Measurements from ENCODE around the gene SV2A. TPM values are rescaled to one million over a fixed set of nuclear protein-coding genes. Genes with fewer than 3 reads are reported as not detected.

SV2A gene
- total and polyA plus RNA-seq, 3 donors from 2014 or later = 1.4 to 2.3 (median 1.7) TPM

DNA sequence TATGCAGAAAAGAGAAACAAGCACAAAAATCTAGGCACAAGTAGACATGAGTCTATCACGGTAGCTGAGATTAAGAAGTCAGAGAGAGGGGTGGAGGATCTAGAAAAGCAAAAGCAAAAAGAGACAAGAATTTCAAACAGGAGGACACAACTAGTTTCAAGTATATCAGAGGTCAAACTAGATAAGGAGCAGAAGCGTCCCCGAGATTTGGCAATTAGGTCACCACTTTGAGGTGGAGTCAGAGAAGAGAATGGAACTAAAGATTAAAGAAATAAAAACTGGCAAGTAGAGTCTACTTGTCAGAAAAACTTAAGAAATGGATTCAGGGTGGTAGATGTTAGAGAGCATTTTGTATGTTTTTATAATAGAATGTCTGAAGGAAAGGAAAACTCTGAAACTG is 7.7 kb upstream of the SV2A start:
- H3K4me1 ChIP-seq = peaks cover 23% of the 10 kb centered on the region
- intact Hi-C loops (cut with DNase I; ENCODE audit: low total_unique reads) = no loop called here
- 73% methylated on average over 3 of the region's 3 CpGs for WGBS, 2 donors
- TF ChIP-seq POLR2A (IDR thresholded peaks at IDR 0.05) = no peak
- TF ChIP-seq CTCF (IDR thresholded peaks at IDR 0.05) = no peak
- no peaks in the 10 kb centered on the region for H3K36me3 ChIP-seq (ENCODE audit: low read depth, missing control alignments)
- H3K27ac ChIP-seq = no peak overlapping the region
- DNase-seq = no peak
- no peaks in the 10 kb centered on the region for H3K9me3 ChIP-seq
- H3K27me3 ChIP-seq = no peaks in the 10 kb centered on the region
- H3K4me3 ChIP-seq = no peak overlapping the region

DNA sequence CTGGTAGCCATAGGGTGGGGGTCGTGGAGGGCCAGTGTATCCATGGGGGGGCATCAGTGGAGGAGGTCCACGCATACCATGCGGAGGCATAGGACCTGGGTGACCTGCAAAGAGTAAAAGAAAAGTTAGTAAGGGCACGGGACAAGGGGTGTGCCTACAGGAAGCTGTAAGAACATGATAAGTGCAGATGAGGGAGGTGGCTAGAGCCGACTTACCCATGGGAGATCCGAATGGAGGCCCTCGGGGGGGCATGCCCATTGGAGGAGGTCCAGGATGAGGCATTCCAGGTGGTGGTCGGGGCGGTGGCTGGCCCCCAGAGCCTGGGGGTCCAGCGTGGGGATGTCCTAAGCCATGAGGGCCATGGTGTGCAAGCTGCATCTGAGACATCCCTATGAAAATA is 6.0 kb upstream of the SV2A start:
- H3K36me3 ChIP-seq (ENCODE audit: low read depth, missing control alignments) = no peaks in the 10 kb centered on the region
- H3K27ac ChIP-seq = no peak overlapping the region
- H3K4me3 ChIP-seq = no peak overlapping the region
- intact Hi-C loops (cut with DNase I; ENCODE audit: low total_unique reads) = no loop called here
- H3K27me3 ChIP-seq = no peaks in the 10 kb centered on the region
- TF ChIP-seq CTCF (IDR thresholded peaks at IDR 0.05) = no peak
- no peak for TF ChIP-seq POLR2A (IDR thresholded peaks at IDR 0.05)
- peaks cover 13% of the 10 kb centered on the region for H3K4me1 ChIP-seq
- H3K9me3 ChIP-seq = no peaks in the 10 kb centered on the region
- WGBS, 2 donors = 87 to 89% methylated on average over 10 of the region's 10 CpGs
- DNase-seq = no peak

- WGBS, 2 donors = 1 to 8% methylated on average over 10 of the region's 10 CpGs
- Histone ChIP-seq H3K27ac (no peak overlapping the region), H3K36me3 (ENCODE audit: low read depth, missing control alignments) (no peaks in the 10 kb centered on the region), H3K4me3 (peak overlapping the region; percentile 40 to 57), H3K27me3 (no peaks in the 10 kb centered on the region), H3K4me1 (no peaks in the 10 kb centered on the region), H3K9me3 (no peaks in the 10 kb centered on the region)
- intact Hi-C loops (cut with DNase I; ENCODE audit: low total_unique reads) = no loop called here
- TF ChIP-seq POLR2A (IDR thresholded peaks at IDR 0.05) = no peak
- no peak for TF ChIP-seq CTCF (IDR thresholded peaks at IDR 0.05)
- DNase-seq = no peak
These were observed 769 bp downstream of the SV2A start for GRCh38 chr1:149916898-149917252.

GRCh38 chr1:149916193-149916897 is 1.3 kb downstream of the SV2A start:
- TF ChIP-seq CTCF (IDR thresholded peaks at IDR 0.05) (no peak), POLR2A (IDR thresholded peaks at IDR 0.05) (no peak)
- no peak for DNase-seq
- 13 to 22% methylated on average over 9 of the region's 9 CpGs for WGBS, 2 donors
- Histone ChIP-seq H3K4me3 (no peak overlapping the region), H3K9me3 (no peaks in the 10 kb centered on the region), H3K36me3 (ENCODE audit: low read depth, missing control alignments) (no peaks in the 10 kb centered on the region), H3K27ac (no peak overlapping the region), H3K27me3 (no peaks in the 10 kb centered on the region), H3K4me1 (no peaks in the 10 kb centered on the region)
- intact Hi-C loops (cut with DNase I; ENCODE audit: low total_unique reads) = no loop called here

Data from testis (tissue), 3 donors.